ENCODE measurements around the gene ZNF780A. TPM values are rescaled to one million over a fixed set of nuclear protein-coding genes. Genes with fewer than 3 reads are reported as not detected.
"Not testable (repeated sequence)": the region's sequence is repeated elsewhere in the genome, so short reads cannot be mapped to it uniquely, and the experiment has no call there.

ZNF780A gene
- total RNA-seq, 1 donor from 2014 or later = 27.4 TPM

DNA sequence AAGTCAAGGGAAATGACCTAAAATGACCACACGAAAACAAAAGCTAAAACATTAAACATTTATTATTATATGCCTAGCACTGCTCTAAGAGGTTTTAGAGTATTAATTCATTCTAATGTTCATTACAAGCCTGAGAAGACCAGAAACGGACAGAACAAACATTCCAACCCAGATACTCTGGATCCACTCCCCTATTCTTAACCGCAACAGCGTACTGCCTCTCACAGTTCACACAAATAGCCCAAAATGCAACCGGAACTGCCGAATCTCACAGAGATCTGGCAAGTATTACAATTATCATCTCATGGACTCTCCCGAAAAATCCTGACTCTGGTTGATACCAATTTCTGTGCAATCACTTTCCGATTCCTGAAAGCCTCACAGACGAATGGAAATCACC is 36.1 kb downstream of the ZNF780A start:
- Mint-ChIP-seq H3K9me3 (ENCODE audit: low read depth) (peaks cover 48% of the 10 kb centered on the region), H3K36me3 (ENCODE audit: insufficient read depth) (peaks cover 44% of the 10 kb centered on the region), H3K27me3 (no peaks in the 10 kb centered on the region), H3K4me3 (ENCODE audit: low read depth) (peak overlapping the region; percentile 99), H3K4me1 (ENCODE audit: low read depth) (peaks cover 14% of the 10 kb centered on the region), H3K27ac (no peak overlapping the region)
- no peak for DNase-seq (ENCODE audit: low spot score, unreplicated experiment)
- TF ChIP-seq, protein P1, sequence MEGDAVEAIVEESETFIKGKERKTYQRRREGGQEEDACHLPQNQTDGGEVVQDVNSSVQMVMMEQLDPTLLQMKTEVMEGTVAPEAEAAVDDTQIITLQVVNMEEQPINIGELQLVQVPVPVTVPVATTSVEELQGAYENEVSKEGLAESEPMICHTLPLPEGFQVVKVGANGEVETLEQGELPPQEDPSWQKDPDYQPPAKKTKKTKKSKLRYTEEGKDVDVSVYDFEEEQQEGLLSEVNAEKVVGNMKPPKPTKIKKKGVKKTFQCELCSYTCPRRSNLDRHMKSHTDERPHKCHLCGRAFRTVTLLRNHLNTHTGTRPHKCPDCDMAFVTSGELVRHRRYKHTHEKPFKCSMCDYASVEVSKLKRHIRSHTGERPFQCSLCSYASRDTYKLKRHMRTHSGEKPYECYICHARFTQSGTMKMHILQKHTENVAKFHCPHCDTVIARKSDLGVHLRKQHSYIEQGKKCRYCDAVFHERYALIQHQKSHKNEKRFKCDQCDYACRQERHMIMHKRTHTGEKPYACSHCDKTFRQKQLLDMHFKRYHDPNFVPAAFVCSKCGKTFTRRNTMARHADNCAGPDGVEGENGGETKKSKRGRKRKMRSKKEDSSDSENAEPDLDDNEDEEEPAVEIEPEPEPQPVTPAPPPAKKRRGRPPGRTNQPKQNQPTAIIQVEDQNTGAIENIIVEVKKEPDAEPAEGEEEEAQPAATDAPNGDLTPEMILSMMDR (IDR thresholded peaks at IDR 0.05; ENCODE audit: unreplicated experiment) = no peak

DNA sequence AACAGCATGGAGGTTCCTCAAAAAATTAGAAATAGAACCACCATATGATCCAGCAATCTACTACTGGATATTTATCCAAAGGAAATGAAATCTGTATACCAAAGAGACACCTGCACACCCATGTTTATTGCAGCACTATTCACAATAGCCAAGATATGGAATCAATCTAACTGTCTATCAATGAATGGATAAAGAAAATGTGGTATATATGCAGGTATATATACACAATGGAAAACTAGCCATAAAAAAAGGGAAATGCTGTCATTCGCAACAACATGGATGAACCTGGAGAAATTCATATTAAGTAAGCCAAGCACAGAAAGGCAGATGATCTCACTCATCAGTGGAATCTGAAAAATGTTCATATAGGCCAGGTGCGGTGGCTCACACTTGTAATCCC is 37.3 kb downstream of the ZNF780A start:
- Mint-ChIP-seq H3K27ac (no peak overlapping the region), H3K36me3 (ENCODE audit: insufficient read depth) (peaks cover 52% of the 10 kb centered on the region), H3K4me1 (ENCODE audit: low read depth) (peaks cover 14% of the 10 kb centered on the region), H3K27me3 (no peaks in the 10 kb centered on the region), H3K4me3 (ENCODE audit: low read depth) (peak overlapping the region; percentile 45), H3K9me3 (ENCODE audit: low read depth) (peaks cover 44% of the 10 kb centered on the region)
- TF ChIP-seq, protein P1 (IDR thresholded peaks at IDR 0.05; ENCODE audit: unreplicated experiment) = no peak
- no peak for DNase-seq (ENCODE audit: low spot score, unreplicated experiment)

DNA sequence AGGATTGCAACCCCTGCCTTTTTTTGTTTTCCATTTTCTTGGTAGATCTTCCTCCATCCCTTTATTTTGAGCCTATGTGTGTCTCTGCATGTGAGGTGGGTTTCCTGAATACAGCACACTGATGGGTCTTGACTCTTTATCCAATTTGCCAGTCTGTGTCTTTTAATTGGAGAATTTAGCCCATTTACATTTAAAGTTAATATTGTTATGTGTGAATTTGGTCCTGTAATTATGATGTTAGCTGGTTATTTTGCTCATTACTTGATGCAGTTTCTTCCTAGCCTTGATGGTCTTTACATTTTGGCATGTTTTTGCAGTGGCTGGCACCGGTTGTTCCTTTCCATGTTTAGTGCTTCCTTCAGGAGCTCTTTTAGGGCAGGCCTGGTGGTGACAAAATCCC is 49.0 kb downstream of the ZNF780A start:
- not testable (repeated sequence) for DNase-seq (ENCODE audit: low spot score, unreplicated experiment); H3K27me3 Mint-ChIP-seq; H3K27ac Mint-ChIP-seq; H3K4me1 Mint-ChIP-seq (ENCODE audit: low read depth); H3K4me3 Mint-ChIP-seq (ENCODE audit: low read depth)
- H3K36me3 Mint-ChIP-seq (ENCODE audit: insufficient read depth) = peaks cover 63% of the 10 kb centered on the region
- peaks cover 48% of the 10 kb centered on the region for H3K9me3 Mint-ChIP-seq (ENCODE audit: low read depth)

DNA sequence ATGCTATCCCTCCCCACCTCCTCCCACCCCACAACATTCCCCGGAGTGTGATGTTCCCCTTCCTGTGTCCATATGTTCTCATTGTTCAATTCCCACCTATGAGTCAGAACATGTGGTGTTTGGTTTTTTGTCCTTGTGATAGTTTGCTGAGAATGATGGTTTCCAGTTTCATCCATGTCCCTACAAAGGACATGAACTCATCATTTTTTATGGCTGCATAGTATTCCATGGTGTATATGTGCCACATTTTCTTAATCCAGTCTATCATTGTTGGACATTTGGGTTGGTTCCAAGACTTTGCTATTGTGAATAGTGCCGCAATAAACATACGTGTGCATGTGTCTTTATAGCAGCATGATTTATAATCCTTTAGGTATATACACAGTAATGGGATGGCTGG is 52.7 kb downstream of the ZNF780A start:
- peaks cover 43% of the 10 kb centered on the region for H3K9me3 Mint-ChIP-seq (ENCODE audit: low read depth)
- H3K27ac Mint-ChIP-seq; DNase-seq (ENCODE audit: low spot score, unreplicated experiment); H3K4me1 Mint-ChIP-seq (ENCODE audit: low read depth); H3K27me3 Mint-ChIP-seq; H3K4me3 Mint-ChIP-seq (ENCODE audit: low read depth): not testable (repeated sequence)
- peaks cover 62% of the 10 kb centered on the region for H3K36me3 Mint-ChIP-seq (ENCODE audit: insufficient read depth)

DNA sequence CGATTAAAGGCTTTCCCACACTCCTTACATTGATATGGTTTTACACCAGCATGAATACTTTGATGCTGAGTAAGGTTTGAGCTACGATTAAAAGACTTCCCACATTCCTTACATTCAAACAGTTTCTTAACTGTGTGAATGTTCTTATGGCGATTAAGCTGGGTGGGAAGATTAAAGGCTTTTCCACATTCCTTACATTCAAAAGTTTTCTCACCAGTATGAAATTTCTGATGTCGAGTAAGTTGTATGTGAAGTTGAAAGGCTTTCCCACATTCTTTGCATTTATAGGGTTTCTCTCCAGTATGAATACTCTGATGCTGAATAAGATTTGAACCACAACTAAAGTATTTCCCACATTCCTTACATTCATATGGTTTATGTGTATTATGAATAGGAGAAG is 54.7 kb downstream of the ZNF780A start:
- Mint-ChIP-seq H3K27ac (no peak overlapping the region), H3K4me3 (ENCODE audit: low read depth) (no peak overlapping the region), H3K9me3 (ENCODE audit: low read depth) (peaks cover 46% of the 10 kb centered on the region), H3K4me1 (ENCODE audit: low read depth) (no peaks in the 10 kb centered on the region), H3K36me3 (ENCODE audit: insufficient read depth) (peaks cover 61% of the 10 kb centered on the region), H3K27me3 (no peaks in the 10 kb centered on the region)
- TF ChIP-seq, protein P1 (IDR thresholded peaks at IDR 0.05; ENCODE audit: unreplicated experiment) = no peak
- no peak for DNase-seq (ENCODE audit: low spot score, unreplicated experiment)

DNA sequence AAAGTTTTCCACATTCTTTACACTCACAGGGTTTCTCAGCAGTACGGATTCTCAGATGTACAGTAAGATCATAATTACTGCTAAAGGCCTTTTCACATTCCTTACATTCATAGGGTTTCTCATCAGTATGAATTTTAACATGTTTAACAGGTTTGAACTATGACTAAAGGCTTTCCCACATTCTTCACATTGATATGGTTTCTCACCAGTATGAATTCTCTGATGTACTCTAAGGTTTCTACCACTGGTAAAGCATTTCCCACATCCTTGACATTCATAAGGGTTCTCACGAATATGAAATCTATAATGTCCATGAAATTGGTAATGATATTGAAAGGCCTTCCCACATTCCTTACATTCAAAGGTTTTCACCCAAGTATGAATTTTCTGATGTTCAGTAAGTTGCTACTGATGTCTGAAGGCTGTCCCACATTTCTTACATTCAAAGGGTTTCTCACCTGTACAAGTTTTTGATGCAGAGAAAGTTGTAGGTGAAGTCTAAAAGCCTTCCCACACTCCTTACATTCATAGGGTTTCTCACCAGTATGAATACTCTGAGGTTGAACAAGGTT is 56.7 kb downstream of the ZNF780A start:
- no peak for DNase-seq (ENCODE audit: low spot score, unreplicated experiment)
- Mint-ChIP-seq H3K27me3 (no peaks in the 10 kb centered on the region), H3K4me1 (ENCODE audit: low read depth) (no peaks in the 10 kb centered on the region), H3K9me3 (ENCODE audit: low read depth) (peaks cover 55% of the 10 kb centered on the region), H3K4me3 (ENCODE audit: low read depth) (no peak overlapping the region), H3K36me3 (ENCODE audit: insufficient read depth) (peaks cover 70% of the 10 kb centered on the region), H3K27ac (no peak overlapping the region)
- TF ChIP-seq, protein P1 (IDR thresholded peaks at IDR 0.05; ENCODE audit: unreplicated experiment) = no peak
